ENCODE data around the gene ZMIZ1.

Gene ZMIZ1

GRCh38 chr10:79352035-79352877 lies 283.5 kb downstream of the ZMIZ1 start:
- Histone ChIP-seq H3K4me3 (no peak overlapping the region), H3K27ac (peak overlapping the region in 1 of 21 experiments; percentile 25)

GRCh38 chr10:79353000-79353406 lies 284.2 kb downstream of the ZMIZ1 start:
- Histone ChIP-seq H3K27ac (peak overlapping the region in 1 of 21 experiments; percentile 25), H3K4me3 (no peak overlapping the region)

GRCh38 chr10:79353726-79354125 lies 285.0 kb downstream of the ZMIZ1 start:
- H3K4me3 ChIP-seq = no peak overlapping the region
- no peak overlapping the region for H3K27ac ChIP-seq

GRCh38 chr10:79354141-79354540 lies 285.4 kb downstream of the ZMIZ1 start:
- Histone ChIP-seq H3K27ac (no peak overlapping the region), H3K4me3 (no peak overlapping the region)

GRCh38 chr10:79354615-79355014 lies 285.8 kb downstream of the ZMIZ1 start:
- no peak overlapping the region for H3K27ac ChIP-seq

GRCh38 chr10:79355420-79356017 lies 286.8 kb downstream of the ZMIZ1 start:
- no peak overlapping the region for H3K4me3 ChIP-seq
- no peak overlapping the region for H3K27ac ChIP-seq

More at GRCh38 chr10:79354615-79355014, 285.8 kb downstream of the ZMIZ1 start:
- no peak overlapping the region for H3K4me3 ChIP-seq

GRCh38 chr10:79356104-79356503 lies 287.3 kb downstream of the ZMIZ1 start:
- Histone ChIP-seq H3K27ac (no peak overlapping the region), H3K4me3 (no peak overlapping the region)

GRCh38 chr10:79357180-79357579 lies 288.4 kb downstream of the ZMIZ1 start:
- H3K27ac ChIP-seq = no peak overlapping the region

GRCh38 chr10:79358811-79359210 lies 290.0 kb downstream of the ZMIZ1 start:
- Histone ChIP-seq H3K27ac (no peak overlapping the region), H3K4me3 (no peak overlapping the region)

More at GRCh38 chr10:79357180-79357579, 288.4 kb downstream of the ZMIZ1 start:
- H3K4me3 ChIP-seq = no peak overlapping the region

GRCh38 chr10:79359816-79360498 lies 291.2 kb downstream of the ZMIZ1 start:
- no peak overlapping the region for H3K27ac ChIP-seq

GRCh38 chr10:79360499-79361342 lies 292.0 kb downstream of the ZMIZ1 start:
- Histone ChIP-seq H3K27ac (no peak overlapping the region), H3K4me3 (no peak overlapping the region)

More at GRCh38 chr10:79359816-79360498, 291.2 kb downstream of the ZMIZ1 start:
- no peak overlapping the region for H3K4me3 ChIP-seq

GRCh38 chr10:79361726-79362397 lies 293.1 kb downstream of the ZMIZ1 start:
- Histone ChIP-seq H3K4me3 (no peak overlapping the region), H3K27ac (no peak overlapping the region)
